Activated CD4-positive, alpha-beta T cell treated with anti-CD3 and anti-CD28 coated beads, Interleukin-2, Interleukin-4, amounts not matched to agents 100 ng/mL and 50 ng/mL, durations not matched to agents 16 hours and 8 hours (primary cell): ENCODE data around the gene BPHL.
"Not testable (repeated sequence)": the region's sequence is repeated elsewhere in the genome, so short reads cannot be mapped to it uniquely, and the experiment has no call there.

Experiments
- DNase-seq: peaks from one replicate; pipeline ENCODE4 v3.0.0-alpha.2; 2020; ENCODE audit warnings: low spot score

Gene BPHL

DNA sequence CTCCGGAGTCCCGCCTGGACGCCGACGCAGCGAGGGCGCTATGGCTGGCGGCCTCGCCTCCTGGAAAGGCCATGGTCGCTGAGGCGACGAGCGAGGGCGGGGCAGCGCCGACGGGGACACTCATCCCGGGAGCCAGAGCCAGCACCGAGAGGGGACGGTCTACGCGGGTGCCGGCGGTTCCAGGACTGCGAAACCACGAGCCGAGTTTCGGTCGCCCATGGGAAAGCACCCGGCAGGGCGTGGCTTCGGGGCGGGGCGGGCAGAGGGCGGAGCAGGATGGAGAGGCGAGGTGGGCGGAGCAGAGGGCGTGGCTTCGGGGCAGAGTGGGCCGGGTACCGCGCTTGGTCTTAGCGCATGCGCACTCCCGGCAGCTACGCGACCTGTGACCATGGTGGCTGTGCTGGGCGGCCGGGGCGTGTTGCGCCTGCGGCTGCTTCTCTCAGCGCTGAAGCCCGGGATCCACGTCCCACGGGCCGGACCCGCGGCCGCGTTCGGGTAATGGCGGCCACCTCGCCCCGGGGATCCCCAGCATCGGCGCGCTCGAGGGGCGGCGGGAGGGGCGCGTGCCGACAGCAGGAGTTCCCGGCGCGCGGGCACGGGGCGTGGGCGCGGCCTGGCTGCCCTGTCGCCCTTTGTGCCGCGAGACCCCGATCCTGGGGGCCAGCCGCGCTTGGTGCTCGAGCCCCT is at the start of gene BPHL:
Gene BPHL, plus strand, starts transcription at position 359 of the 687 bp plus-strand sequence. Its CDS starts 30 bp downstream, at position 389.
- peak; percentile 100 for DNase-seq

DNA sequence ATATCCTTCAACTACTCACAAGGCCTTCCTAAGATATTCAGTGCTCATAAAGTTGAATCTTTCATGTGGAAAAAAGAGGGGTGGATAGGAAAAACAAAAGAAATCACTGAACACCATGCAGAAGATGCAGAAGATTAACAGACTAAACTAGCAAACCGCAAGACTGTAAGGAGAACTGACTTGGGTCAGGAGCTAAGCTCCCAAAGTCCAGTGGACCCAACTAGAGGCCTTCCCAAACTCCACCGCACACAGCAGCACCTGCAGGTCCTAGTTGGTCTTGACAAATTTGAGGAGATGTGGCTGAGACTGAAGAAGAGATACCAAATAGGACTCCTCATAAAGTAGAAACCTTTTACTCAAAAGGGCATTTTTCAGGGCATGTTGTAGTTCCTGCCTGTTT is 46.9 kb upstream of the BPHL start:
- DNase-seq = no peak

DNA sequence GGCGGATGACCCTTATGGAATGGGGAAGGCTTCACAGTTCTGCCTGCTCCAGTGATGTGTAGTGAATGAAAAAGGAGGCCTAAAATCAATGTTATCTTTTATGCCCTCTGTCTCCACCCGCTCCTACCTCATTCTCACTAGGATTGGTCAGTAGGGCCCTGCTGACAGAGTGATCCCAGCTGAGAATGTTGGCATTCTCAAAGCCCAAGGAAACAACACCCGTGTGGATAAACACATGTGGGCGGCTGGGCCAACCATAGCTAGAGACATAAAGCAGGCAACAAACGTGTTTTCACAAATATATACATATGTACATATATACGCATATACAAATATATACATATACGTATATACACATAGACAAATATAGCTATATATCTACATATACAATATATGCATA is 45.7 kb upstream of the BPHL start:
- DNase-seq = no peak

DNA sequence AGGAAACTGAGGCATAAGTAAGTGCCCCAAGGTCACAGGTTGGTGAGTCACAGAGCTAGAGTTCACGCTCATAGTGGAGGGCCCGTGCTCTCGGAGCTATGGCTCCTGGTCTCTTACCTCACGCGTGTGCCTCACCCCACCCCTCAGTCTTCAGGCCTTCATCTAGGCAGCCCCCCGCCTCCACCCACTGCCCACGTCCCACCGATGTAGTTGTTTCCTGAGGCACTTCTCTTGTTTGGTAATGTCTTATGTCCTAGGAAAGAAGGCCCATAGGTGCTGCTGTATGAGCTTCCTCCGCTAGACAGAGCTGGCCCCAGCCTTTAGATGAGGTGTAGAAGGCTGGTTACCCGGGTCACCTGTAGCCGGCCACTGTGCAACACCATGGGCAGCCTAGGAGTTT is 45.1 kb upstream of the BPHL start:
- no peak for DNase-seq

DNA sequence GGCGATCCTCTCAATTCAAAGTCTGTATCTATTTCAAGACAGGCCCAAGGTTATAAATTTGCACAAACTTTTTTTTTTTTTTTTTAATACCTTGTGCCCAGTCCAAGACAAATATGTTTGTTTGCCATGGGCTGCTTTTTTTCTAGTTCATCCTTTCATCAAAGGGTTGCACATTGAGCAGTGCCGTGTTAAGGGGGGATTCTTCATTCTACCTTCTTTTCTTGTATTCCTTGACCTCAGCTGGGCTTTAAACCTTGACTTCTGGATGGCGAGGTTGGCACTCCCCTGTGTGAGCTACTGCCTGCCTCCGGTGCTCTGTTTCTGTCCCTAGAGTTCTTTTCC is 42.8 kb upstream of the BPHL start:
- DNase-seq = no peak

DNA sequence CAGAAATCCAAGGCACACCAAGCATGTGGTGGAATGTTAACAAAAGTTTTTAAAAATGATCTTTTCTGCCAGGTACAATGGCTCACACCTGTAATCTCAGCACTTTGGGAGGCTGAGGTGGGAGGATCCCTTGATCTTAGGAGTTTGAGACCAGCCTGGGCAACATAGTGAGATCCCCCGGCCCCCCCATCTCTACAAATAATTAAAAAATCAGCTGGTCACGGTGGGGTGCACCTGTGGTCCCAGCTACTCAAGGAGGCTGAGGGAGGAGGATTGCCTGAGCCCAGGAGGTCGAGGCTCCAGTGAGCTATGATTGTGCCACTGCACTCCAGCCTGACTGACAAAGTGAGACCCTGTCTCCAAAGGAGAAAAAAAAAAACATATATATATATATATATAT is 42.2 kb upstream of the BPHL start:
- DNase-seq = no peak

DNA sequence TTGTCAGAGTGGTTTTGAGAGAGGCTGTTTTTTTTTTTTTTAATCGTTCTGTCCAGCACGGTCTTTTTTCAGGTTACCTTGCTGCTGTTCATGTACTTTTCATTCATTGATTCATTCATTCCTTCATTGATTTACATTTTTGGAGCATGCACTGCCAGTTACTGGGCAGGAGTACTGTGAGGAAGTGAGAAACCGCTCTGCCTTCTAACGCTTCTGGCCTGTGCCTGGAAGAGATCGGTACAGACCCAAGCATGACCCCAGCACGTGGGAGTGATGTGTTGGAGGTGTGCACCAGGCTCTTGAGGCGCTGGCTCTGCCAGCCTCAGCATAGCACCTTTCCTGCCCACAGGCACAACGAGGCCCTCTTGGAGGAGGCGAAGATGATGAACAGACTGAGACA is 41.1 kb upstream of the BPHL start:
- DNase-seq = no peak

DNA sequence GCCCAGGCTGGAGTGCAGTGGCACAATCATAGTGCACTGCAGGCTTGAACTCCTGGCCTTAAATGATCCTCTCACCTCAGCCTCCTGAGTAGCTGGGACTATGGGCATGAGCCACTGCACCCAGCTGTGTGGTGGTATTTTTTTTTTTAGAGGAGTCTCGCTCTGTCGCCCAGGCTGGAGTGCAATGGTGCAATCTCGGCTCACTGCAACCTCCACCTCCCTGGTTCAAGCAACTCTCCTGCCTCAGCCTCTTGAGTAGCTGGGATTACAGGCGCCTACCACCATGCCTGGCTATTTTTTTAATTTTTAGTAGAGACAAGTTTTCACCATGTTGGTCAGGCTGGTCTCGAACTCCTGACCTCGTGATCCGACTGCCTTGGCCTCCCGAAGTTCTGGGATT is 39.6 kb upstream of the BPHL start:
- not testable (repeated sequence) for DNase-seq

DNA sequence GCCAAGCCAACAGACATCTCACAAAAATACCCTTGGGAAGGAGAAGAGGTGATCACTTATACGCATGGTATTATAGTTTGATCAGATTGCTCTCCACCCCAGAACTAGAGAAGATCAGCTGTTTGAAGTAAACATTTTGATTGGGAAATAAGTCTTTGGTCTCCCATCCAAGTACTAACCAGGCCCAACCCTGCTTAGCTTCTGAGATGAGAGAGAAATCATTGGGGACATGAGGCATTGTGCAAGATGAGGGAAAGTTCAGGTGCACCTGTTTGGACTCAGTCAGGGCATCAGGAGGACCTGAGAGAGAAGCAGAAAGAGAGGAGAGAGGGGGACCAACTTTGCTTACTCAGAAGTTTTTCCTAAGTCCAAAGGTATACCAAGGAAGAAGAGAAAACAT is 38.8 kb upstream of the BPHL start:
- DNase-seq = no peak

DNA sequence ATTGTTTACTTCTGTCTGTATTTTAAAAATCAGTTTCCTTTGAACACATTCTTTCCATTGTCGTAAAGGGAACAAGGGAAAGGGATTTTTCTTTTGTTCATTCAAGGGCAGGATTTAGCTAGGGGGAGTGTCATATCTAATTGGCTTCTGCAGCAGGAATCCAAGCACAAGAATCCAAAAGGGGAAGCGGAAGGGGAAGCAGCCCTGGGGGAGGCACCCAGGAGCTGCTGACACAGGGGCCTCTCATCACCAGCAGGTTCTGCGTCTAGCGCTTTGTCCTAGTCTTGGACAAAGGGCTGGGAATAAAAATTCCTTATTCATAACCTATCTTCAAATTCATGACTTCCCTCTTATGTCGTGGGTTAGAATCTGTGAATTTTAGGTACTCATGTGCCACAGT is 36.6 kb upstream of the BPHL start:
- no peak for DNase-seq

DNA sequence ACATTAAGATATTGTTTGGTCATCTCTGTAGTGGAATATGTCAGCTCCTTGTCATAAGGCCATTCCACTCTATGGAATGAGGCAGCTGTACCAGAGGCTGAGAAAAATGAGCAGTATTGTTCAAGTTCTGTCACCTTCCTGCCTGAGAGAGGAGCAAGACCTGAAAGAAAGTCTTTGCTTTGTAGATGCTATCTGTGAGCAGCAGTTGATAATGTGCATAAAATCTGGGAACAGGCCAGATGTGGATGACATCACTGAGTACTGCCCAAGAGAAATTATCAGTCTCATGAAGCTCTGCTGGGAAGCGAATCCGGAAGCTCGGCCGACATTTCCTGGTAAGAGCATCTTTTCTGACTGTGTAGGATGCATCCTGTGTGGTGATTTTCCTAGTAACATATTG is 33.4 kb upstream of the BPHL start:
- no peak for DNase-seq

DNA sequence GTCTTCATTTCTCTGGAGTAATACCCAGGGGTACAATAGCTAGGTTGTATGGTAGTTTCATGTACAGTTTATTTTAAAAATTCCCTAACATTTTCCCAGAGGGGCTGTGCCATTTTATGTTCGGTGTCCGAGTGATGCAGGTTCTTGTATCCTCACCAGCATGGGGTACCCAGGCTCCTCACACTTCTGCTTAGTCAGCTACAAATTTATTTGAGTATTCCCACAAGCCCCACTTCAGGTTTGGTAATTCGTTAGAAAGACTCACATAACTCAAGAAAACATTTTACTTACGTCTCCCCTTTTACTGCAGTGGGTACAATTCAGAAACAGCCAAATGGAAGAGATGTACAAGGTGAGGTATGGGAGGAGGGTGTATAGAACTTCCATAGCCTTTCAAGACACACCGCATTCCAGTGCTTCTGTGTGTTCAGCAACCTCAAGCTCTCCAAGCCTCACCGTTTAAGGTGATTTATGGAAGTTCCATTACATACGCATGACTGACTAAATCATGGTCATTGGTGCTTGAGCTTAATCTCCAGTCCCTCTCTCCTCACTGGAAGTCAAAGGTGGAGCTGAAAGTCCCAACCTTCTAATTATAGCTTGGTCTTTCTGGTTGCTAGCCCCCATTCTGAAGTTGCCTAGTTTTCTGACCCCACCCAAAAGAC is 32.1 kb upstream of the BPHL start:
- DNase-seq = no peak

DNA sequence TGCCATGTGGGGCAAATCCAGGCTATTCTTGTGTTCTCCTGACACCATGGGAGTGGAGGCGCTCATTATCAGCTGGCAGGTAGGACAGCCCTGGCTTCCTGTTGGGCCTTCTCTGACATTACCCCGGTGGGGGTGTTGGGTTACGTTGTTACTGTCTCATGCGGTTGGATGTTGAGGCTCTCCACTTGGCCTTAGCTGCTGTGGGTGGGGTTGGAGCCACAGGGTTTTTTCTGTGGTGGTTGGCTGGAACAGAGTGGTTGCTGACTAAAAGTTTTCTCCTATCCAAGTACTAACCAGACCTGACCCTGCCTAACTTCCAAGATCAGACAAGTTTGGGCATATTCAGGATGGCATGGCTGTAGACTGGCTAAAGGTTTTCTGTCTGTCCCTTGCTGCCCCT is 30.1 kb upstream of the BPHL start:
- DNase-seq = no peak

DNA sequence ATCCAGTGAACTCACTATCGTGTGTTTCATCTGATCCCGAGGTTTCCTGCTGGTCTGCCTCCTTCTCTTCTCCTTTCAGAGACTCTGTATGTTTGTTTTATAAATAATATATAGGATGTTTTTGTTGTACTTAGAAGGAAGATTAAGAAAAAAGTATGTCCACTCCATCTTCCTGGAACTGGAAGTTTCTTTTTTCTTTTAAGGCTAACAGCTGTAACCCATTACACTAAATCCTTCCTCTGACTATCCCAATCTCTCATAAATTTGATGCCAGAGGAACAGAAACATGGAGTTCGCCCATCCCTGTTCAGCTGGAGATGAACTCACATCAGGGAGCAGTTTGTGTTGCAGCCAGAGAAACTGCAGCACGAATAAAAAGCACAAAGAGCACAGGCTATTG is 29.5 kb upstream of the BPHL start:
- DNase-seq = no peak

DNA sequence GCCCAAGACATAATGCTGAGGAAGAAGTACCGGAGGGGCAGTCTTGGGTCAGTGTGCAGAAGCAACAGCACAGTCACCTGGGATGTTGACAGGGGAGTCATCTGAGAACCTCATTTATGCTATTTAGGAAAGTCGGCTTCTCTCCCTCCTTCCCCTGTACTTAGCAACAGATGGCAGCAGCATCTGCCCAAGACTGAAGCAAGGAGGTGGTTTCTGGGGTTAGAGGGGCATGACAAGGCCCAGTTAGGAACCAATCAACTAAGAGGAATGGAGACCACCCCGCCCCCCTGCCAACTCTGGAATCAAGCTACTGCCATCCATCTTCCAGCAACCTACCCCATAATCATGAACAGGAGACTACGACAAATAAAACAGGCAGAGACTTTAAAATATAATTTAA is 28.5 kb upstream of the BPHL start:
- DNase-seq = no peak

DNA sequence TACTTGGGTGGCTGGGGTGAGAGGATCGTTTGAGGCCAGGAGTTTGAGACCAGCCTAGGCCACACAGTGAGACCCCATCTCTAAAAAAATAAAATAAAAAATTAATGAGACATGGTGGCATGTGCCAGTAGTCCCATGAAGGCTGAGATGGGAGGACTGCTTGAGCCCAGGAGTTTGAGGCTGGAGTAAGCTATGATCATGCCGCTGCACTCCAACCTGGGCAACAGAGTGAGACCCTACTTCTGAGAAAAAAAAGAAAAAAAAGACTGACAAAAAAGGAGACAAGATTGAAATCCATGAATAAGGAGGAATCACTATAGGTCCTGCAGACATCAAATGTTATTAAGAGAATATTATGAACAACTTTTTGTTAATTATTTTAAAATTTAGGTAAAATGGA is 23.7 kb upstream of the BPHL start:
- no peak for DNase-seq

DNA sequence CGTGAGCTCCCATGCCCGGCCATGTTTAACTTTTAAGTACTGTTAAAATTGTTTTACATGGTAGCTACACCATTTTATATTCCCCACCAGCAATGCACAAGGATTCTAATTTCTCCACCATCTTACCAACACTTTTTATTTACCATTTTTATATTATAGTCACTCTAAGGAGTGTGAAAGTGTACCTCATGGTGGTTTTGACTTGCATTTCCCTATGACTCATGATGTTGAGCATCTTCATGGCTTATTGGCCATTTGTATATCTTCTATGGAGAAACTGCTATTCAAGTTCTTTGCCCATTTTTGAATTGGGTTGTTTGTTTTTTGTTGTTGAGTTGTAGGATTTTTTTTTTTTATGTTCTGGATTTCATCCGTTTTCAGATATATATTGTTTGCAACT is 15.6 kb upstream of the BPHL start:
- peak; percentile 11 for DNase-seq

DNA sequence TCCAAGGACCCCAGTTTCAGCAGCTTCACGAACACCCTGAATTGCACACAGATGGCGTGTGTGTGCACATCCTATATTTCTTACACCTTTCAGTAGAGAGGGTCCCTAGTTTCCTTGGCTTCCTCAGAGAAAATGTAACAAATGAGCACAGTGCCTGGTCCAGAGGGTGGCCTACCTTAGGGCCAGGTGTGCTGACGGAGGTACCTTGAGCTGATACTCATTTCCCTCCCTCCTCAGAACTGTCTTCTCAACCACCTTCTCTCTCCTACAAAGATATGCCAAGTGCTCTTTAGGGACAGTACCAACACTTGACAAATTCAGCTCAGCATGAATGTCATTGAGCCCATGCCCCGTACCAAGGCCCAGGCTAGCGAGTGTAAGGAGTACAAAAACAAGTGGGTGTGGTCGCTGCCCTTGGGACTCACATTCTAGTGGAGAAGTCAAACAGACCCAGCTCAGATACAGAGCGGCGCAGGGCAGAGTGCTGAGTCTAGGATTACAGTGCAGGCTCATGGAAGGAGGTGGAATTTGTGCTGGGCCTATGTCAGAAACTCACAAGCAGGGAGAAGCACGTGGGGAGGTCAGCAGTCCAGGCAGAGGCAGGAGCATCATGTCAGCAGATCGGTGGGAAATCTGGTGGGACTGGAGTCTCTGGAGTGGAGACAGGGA is 9.6 kb upstream of the BPHL start:
- DNase-seq = no peak

DNA sequence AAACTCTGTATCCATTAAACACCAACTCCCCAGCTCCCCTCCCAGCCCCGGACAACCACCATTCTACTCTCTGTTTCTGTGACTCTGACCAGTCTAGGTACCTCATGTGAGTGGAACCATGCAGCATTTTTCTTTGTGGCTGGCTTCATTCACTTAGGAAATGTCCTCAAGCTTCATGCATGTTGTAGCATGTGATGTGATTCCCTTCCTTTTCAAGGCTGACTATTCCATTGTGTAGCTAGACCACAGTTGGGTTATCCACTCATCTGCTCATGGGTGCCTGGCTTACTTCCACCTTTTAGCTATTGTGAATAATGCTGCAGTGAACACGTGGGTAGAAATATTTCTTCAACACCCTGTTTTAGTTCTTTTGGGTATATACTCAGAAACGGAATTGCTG is 8.8 kb upstream of the BPHL start:
- DNase-seq = no peak

DNA sequence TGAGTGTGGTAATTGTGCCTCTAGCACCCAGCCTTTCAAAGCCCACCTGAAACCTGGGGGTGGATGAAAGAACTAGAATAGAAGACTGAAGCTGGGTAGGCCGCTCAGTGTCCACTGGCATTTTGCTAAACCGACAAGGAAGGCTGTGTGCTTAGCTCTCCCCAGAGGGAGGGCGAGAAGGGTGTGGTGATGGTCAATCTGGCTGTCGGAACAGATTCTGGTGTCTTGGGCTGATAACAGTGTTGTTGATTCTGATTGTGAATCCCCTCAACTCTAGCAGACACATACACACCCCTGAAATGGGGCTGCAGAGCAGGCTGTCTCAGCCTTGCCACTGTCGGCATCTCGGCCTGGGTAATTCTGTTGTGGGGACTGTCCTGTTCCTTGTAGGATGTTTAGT is 4.1 kb upstream of the BPHL start:
- DNase-seq = no peak

DNA sequence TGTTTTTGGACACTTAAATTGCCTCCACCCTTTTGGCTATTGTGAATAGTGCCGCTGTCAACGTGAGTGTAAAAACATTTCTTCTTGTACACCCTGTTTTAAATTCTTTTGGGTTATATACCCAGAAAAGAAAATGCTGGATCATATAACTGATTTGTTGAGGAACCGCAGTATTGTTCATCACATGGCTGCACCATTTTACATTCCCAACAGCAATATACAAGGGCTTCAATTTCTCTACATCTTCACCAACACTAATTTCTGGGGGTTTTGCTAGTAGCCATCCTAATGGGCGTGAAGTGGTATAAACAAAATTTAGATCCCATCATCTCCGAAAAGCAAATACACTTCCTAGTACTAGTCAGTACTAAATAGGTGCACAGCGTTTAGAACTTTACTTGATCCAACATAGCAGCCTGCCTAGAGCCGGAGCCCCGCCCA is 579 bp upstream of the BPHL start:
- no peak for DNase-seq

DNA sequence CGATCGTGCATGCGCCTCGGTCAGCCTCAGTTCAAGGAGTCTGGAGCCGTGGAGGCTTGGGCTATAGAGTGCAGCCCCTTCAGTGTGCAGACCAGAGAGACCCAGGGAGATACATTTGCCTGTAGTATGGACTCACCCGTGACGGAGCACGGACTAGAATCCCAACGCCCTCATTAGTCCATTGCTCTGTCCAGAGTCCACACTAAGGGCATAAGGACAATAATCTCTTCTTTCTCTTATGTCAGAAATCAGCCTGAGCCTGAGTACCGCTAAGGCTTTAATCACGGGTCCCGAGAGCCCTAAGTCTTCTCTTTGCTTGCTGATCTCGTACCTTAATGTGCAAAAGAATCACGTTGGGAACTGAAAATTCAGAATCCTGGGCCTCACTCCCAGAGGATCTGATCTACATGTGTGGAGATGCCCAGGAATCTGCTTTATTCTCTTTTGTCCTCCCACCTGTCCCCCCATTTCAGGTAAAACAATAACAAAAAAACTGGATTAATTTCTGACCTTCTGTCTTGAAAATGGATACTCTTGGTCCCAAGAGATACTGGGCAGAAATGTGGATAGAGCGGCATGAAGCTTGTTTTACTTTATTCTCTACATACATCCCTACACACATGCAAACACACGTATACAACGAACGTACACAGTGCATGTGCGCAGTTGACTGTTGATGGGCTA is 671 bp downstream of the BPHL start:
- no peak for DNase-seq

DNA sequence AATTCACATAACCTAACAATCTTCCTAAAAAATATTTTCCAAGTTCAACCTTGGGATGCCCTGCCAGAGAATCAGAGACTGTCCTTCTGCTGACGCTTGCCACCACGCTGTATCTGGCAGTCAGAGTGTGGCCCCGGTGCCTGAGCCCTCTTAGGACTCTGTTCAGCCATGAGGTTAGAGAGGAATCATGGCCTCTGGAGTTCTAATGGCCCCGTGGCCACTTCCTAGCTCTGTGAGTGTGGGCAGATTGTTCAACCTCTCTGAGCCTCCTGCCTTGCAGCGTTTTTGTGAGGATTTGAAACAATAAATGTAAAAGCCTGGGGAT is 2.2 kb downstream of the BPHL start:
- DNase-seq = no peak
